NCI-H2171 (cell line): Measurements from ENCODE around the gene UQCR11.

ENCODE experiments used
- DNase-seq: peaks from one replicate; lab custom pipeline; 2025; lab: John Stamatoyannopoulos, UW

The UQCR11 gene

GRCh38 chr19:1605236-1606137 is at the start of gene UQCR11:
UQCR11 (minus strand) TSS chr19:1605462; CDS start chr19:1605409, 53 bp downstream.
- DNase-seq = peak; percentile 93

GRCh38 chr19:1654178-1654792 is 49.0 kb upstream of the UQCR11 start:
- DNase-seq = no peak

- no peak for DNase-seq
Measured at GRCh38 chr19:1653300-1653628, 48.0 kb upstream of the UQCR11 start.

- peak; percentile 97 for DNase-seq
Measured at GRCh38 chr19:1652471-1653299, 47.4 kb upstream of the UQCR11 start, which contains the start of gene TCF3. TCF3 (minus strand) TSS chr19:1652615; CDS start chr19:1650248, 2,367 bp downstream.

- peak; percentile 22 for DNase-seq
Measured at GRCh38 chr19:1651568-1652291, 46.5 kb upstream of the UQCR11 start.

GRCh38 chr19:1650650-1651567 is 45.6 kb upstream of the UQCR11 start:
- peak; percentile 45 for DNase-seq

- no peak for DNase-seq
Measured at GRCh38 chr19:1649706-1650649, 44.7 kb upstream of the UQCR11 start.

- no peak for DNase-seq
Measured at GRCh38 chr19:1648920-1649541, 43.8 kb upstream of the UQCR11 start.

GRCh38 chr19:1648459-1648849 is 43.2 kb upstream of the UQCR11 start:
- DNase-seq = no peak

- DNase-seq = no peak
Measured at GRCh38 chr19:1647501-1648458, 42.5 kb upstream of the UQCR11 start.

GRCh38 chr19:1646659-1647453 is 41.6 kb upstream of the UQCR11 start:
- no peak for DNase-seq

- DNase-seq = no peak
Measured at GRCh38 chr19:1646149-1646548, 40.9 kb upstream of the UQCR11 start.

GRCh38 chr19:1645299-1645698 is 40.0 kb upstream of the UQCR11 start:
- DNase-seq = no peak

GRCh38 chr19:1644070-1644469 is 38.8 kb upstream of the UQCR11 start:
- no peak for DNase-seq

GRCh38 chr19:1640893-1641448 is 35.7 kb upstream of the UQCR11 start:
- peak; percentile 92 for DNase-seq

- DNase-seq = no peak
Measured at GRCh38 chr19:1636325-1637236, 31.3 kb upstream of the UQCR11 start.
